Kidney (tissue), 14 donors: ENCODE data around the gene GALNT18. TPM values are rescaled to one million over a fixed set of nuclear protein-coding genes. Genes with fewer than 3 reads are reported as not detected.

ENCODE experiments used
- DNase-seq, 5 donors: peaks; one replicate each; pipeline ENCODE4 v3.0.0-alpha.2; 2013 to 2020
- FAIRE-seq: peaks from 2 replicates; lab custom pipeline; 2012; peaks lifted over from hg19 to GRCh38; lab: Jason Lieb, UNC
- H3K27ac ChIP-seq, 2 donors: one replicate each; pipeline ENCODE4 v1.7.0; 2013; ENCODE audit warnings: low read depth in 2 of 2, low read length in 2 of 2, inconsistent platforms in 1 of 2
- H3K27me3 ChIP-seq: one replicate; pipeline ENCODE4 v1.7.1; 2013; ENCODE audit warnings: low read length, inconsistent platforms; ENCODE audit not compliant: control insufficient read depth, insufficient read depth
- H3K36me3 ChIP-seq, 3 donors: one replicate each; pipeline versions ENCODE4 v1.7.0 to v1.7.1; 2013; ENCODE audit warnings: low read length in 3 of 3, control low read depth in 1 of 3, inconsistent platforms in 1 of 3; ENCODE audit not compliant: insufficient read depth in 3 of 3, control insufficient read depth in 2 of 3
- H3K4me1 ChIP-seq, 3 donors: one replicate each; pipeline versions ENCODE4 v1.7.0 to v1.7.1; 2013; ENCODE audit warnings: low read length in 3 of 3, inconsistent platforms in 1 of 3, low read depth in 1 of 3; ENCODE audit not compliant: control insufficient read depth in 2 of 3, insufficient read depth in 2 of 3
- H3K4me3 ChIP-seq, 3 donors: one replicate each; pipeline versions ENCODE4 v1.7.0 to v1.8.1; 2013; ENCODE audit warnings: low read length in 3 of 3, control low read depth in 1 of 3, inconsistent platforms in 1 of 3
- H3K9ac ChIP-seq, 3 donors: one replicate each; pipeline versions ENCODE4 v1.7.0 to v1.7.1; 2013; ENCODE audit warnings: low read length in 3 of 3, control low read depth in 1 of 3, inconsistent platforms in 1 of 3
- H3K9me3 ChIP-seq, 3 donors: one replicate each; pipeline versions ENCODE4 v1.7.0 to v1.7.1; 2013; ENCODE audit warnings: low read length in 3 of 3, control low read depth in 1 of 3, inconsistent platforms in 1 of 3; ENCODE audit not compliant: control insufficient read depth in 2 of 3, insufficient read depth in 1 of 3
- intact Hi-C: fragments of 100-400 bp; cut with DNase I; formaldehyde crosslinking; loops from one replicate; pipeline ENCODE4 v1.11.1; 2022
- polyA plus RNA-seq: library from polyadenylated mRNA; stranded (reverse); fragments of 350-450 nt; fragmentation: Illumina TruSeq; extraction: RNeasy Lipid Tissue Mini Kit (QIAGEN cat#74804); gene quantifications from one replicate; pipeline ENCODE4 v1.2.3, GENCODE V29; 2014; ENCODE audit warnings: low read depth, low replicate concordance; ENCODE audit not compliant: insufficient read depth
- total RNA-seq: library from RNA; stranded (reverse); fragmentation: NEBNext Ultra II Directional; extraction: Animal tissue kit (Norgen Biotek cat#: 25700); gene quantifications from one replicate; pipeline ENCODE4 v1.2.1, GENCODE V29; 2021
- TF ChIP-seq, protein P1 (sequence below): IDR thresholded peaks from 3 replicates; pipeline ENCODE4 v1.5.1; 2012; ENCODE audit warnings: mild to moderate bottlenecking, moderate library complexity, borderline replicate concordance; ENCODE audit not compliant: insufficient read depth; ENCODE audit errors: extremely low read depth
- donor health status: control.
- donor health status: control.
- donor health status: control.
- donor health status: control.
- donor health status: control.
- donor health status: DM: yes; HTN: yes; CAD: no.
- donor health status: Normal renal cell carcinoma (clear cell type).

The GALNT18 gene
- total and polyA plus RNA-seq, 2 donors from 2014 or later: 27.2 to 42.1 TPM

DNA sequence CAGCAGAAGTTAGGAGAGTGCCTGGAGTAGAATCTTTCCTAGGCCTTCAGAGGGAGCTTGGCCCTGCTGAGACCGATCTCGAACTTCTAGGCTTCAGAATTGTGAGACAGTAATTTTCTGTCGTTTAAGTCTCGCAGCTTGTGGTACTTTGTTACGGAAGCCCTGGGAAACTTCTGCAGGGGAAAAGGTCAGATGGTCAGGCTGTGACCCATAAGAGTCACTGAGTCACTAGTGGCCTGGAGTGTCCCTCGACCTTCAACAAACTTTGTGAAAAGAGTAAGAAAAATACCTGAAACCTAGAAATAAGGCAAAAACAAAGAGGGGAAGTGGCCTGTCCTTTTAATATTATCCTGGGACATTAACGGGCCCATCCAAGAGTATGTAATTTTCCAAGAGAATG, 303.3 kb downstream of the GALNT18 start:
- TF ChIP-seq, protein P1, sequence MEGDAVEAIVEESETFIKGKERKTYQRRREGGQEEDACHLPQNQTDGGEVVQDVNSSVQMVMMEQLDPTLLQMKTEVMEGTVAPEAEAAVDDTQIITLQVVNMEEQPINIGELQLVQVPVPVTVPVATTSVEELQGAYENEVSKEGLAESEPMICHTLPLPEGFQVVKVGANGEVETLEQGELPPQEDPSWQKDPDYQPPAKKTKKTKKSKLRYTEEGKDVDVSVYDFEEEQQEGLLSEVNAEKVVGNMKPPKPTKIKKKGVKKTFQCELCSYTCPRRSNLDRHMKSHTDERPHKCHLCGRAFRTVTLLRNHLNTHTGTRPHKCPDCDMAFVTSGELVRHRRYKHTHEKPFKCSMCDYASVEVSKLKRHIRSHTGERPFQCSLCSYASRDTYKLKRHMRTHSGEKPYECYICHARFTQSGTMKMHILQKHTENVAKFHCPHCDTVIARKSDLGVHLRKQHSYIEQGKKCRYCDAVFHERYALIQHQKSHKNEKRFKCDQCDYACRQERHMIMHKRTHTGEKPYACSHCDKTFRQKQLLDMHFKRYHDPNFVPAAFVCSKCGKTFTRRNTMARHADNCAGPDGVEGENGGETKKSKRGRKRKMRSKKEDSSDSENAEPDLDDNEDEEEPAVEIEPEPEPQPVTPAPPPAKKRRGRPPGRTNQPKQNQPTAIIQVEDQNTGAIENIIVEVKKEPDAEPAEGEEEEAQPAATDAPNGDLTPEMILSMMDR: no peak
- intact Hi-C loops: no loop called here
- Histone ChIP-seq H3K27ac (no peak overlapping the region), H3K4me3 (no peak overlapping the region), H3K9me3 (peaks cover 0 to 6% (median 0%) of the 10 kb centered on the region in 3 donors), H3K27me3 (no peaks in the 10 kb centered on the region), H3K36me3 (no peaks in the 10 kb centered on the region), H3K4me1 (peaks cover 0 to 5% (median 0%) of the 10 kb centered on the region in 3 donors), H3K9ac (no peak overlapping the region)
- DNase-seq (no peak), FAIRE-seq (no peak)

DNA sequence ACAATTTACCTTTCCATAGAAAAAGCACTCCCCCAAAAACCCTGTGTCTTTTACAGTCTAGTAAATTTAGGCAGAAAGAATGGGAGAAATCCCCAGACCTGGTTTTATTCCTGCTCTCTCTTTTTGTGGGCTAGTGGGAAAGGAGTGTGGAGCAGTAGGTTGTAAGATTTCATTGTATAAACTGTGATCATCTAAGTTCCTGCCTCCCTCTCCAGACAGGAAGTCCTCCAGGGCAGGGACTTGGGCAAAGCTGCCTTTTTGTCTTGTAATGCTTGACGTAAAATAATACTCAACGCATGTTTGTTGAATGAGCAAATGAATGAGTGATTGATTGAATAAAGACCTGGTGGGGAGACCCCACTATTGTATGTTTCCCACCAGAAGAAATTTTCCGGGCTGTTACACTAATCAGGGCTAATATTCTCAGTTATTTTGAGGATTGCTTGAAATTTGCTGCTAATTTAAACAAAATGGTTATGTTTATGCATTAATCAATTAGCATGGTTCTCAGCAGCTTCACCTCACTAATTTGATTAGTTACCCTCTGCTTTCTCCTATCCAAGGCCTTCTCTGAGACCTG, 305.1 kb downstream of the GALNT18 start:
- H3K36me3 ChIP-seq: no peaks in the 10 kb centered on the region
- H3K27me3 ChIP-seq: no peaks in the 10 kb centered on the region
- no peak overlapping the region for H3K27ac ChIP-seq
- H3K9ac ChIP-seq: no peak overlapping the region
- no peak overlapping the region for H3K4me3 ChIP-seq
- TF ChIP-seq, protein P1: no peak
- FAIRE-seq (no peak), DNase-seq (no peak)
- intact Hi-C loops: no loop called here
- no peaks in the 10 kb centered on the region for H3K9me3 ChIP-seq
- H3K4me1 ChIP-seq: peaks cover 0 to 5% (median 0%) of the 10 kb centered on the region in 3 donors

DNA sequence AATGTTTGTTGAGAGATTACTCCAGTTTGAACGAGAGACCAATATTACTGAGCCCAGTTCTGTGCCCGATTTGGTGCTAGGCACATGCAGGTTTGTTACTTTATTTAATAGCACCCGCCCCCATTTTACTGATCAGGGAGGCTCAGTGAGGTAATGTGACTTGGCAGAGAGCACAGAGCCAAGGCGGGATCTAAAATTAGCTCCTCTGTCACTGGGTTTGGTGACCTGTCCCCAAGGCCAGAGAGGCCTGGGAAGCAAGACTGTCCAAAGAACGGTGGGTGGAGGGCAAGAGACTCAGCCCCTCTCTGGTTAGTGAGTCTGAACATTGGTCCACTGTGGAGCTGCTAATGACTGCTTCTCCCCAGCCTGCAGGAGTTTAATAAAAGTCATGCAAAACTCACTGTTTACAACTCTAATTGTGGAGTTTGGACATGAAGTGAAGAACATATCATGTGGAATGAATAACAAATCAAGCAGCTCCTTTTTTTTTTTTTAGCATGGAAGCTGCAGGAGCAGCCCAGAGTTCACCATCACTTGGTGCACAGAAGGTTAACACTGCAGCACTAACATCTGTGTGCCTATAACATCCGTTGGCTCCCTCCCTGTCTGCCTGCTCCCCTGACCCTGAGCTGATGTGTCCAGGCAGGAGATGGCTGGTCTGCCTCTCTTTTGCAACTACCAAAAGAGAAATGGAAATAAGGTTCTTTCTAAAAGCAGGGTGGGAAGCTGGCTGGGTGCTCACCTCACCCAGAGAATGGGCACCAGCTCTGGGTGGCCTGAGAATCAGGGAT, 307.7 kb downstream of the GALNT18 start:
- FAIRE-seq (no peak), DNase-seq (no peak)
- Histone ChIP-seq H3K4me3 (no peak overlapping the region), H3K27me3 (no peaks in the 10 kb centered on the region), H3K36me3 (no peaks in the 10 kb centered on the region), H3K9me3 (no peaks in the 10 kb centered on the region), H3K9ac (no peak overlapping the region), H3K27ac (no peak overlapping the region), H3K4me1 (peaks cover 0 to 5% (median 0%) of the 10 kb centered on the region in 3 donors)
- intact Hi-C loops: no loop called here
- TF ChIP-seq, protein P1: no peak
